Esophagus (tissue), 2 donors: Measurements from ENCODE around the gene APOB. TPM values are rescaled to one million over a fixed set of nuclear protein-coding genes. Genes with fewer than 3 reads are reported as not detected.

Experiments used
- H3K27ac ChIP-seq, 2 donors: one replicate each; pipeline ENCODE4 v1.5.1; 2013; ENCODE audit warnings: low read depth in 2 of 2, mild to moderate bottlenecking in 2 of 2, inconsistent platforms in 1 of 2, low read length in 1 of 2, moderate library complexity in 1 of 2
- H3K27me3 ChIP-seq, 2 donors: one replicate each; pipeline ENCODE4 v1.6.1; 2013; ENCODE audit warnings: low read length in 2 of 2, control low read depth in 1 of 2, mild to moderate bottlenecking in 1 of 2; ENCODE audit not compliant: insufficient read depth in 2 of 2, control insufficient read depth in 1 of 2
- H3K36me3 ChIP-seq, 2 donors: one replicate each; pipeline ENCODE4 v1.6.1; 2013; ENCODE audit warnings: low read length in 1 of 2; ENCODE audit not compliant: control insufficient read depth in 2 of 2, insufficient read depth in 2 of 2
- H3K4me1 ChIP-seq, 2 donors: one replicate each; pipeline ENCODE4 v1.6.1; 2013; ENCODE audit warnings: low read length in 1 of 2; ENCODE audit not compliant: control insufficient read depth in 2 of 2, insufficient read depth in 2 of 2
- H3K4me3 ChIP-seq, 2 donors: one replicate each; pipeline ENCODE4 v1.5.1; 2013; ENCODE audit warnings: low read length in 2 of 2, mild to moderate bottlenecking in 2 of 2, low read depth in 1 of 2, moderate library complexity in 1 of 2
- H3K9me3 ChIP-seq, 2 donors: one replicate each; pipeline ENCODE4 v1.6.1; 2013; ENCODE audit warnings: mild to moderate bottlenecking in 2 of 2, low read depth in 1 of 2, low read length in 1 of 2, moderate library complexity in 1 of 2; ENCODE audit not compliant: control insufficient read depth in 2 of 2, insufficient read depth in 1 of 2
- WGBS, 2 donors: extraction: QIAGEN DNeasy Blood & Tissue Kit; methylation state at CpG; one replicate each; pipeline ENCODE4 v1.1.7; 2013; 5-methylcytosine and 5-hydroxymethylcytosine counted together
- polyA plus RNA-seq, 2 donors: library from polyadenylated mRNA; stranded (reverse); fragments of 200-250 nt; gene quantifications; one replicate each; pipeline ENCODE4 v1.2.3, GENCODE V29; 2013
- donor health status: healthy with polysubstance abuse.
- donor health status: Bipolar disorder and iron deficiency.

Gene APOB
- polyA plus RNA-seq, 2 donors = 0.02 TPM

DNA sequence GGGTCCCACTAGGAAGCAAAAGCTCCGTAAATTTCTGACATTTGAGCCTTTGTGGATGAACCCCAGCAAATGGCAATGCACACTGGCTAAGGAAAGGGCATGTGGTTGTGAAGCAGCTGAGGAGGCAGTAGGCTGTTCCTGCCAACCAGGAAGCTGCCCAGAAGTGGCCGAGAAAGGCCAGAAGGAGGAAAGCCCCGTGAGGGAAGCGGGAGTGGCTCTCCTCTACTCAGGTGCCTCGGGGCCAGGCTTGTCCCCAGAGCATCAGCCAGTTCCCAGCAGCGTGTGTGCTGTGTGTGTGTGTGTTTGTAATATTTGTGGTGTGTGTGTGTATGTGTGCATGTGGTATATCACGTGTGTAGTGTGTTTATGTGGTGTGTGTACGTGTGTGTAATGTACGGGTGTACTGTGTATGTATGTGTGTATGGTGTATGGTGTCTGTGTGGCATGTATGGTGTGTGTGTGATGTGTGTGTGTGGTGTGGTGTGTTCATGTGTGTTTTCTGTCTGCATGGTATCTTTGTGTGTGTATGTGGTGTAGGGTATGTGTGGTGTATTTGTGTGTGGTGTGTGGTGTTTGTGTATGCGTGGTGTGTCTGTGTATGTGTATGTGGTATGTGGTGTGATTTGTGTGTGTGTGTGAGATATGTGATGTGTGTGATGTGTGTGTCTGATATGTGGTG lies 90.6 kb downstream of the APOB start:
- Histone ChIP-seq H3K27ac (no peak overlapping the region), H3K4me1 (no peaks in the 10 kb centered on the region), H3K9me3 (no peaks in the 10 kb centered on the region), H3K36me3 (no peaks in the 10 kb centered on the region), H3K4me3 (no peak overlapping the region), H3K27me3 (no peaks in the 10 kb centered on the region)
- WGBS, 2 donors = 67 to 68% methylated on average over 10 of the region's 10 CpGs

Other genes starting within 250 kb of the APOB start
- 1 to 10 TPM; 4.4 to 5.1 TPM for gene LDAH, start 221.0 kb downstream of the APOB start, polyA plus RNA-seq
- not detected for gene TDRD15, start 79.9 kb upstream of the APOB start, polyA plus RNA-seq